NCI-H82 treated with DMSO at 0.1 percent for 48 hours (cell line): ENCODE data around the gene TSC22D4.
"Not testable (repeated sequence)": the region's sequence is repeated elsewhere in the genome, so short reads cannot be mapped to it uniquely, and the experiment has no call there.

Source experiments
- DNase-seq: peaks from one replicate; lab custom pipeline; 2025; ENCODE audit not compliant: unreplicated experiment; lab: John Stamatoyannopoulos, UW

Gene TSC22D4

GRCh38 chr7:100478958-100479660, at the start of gene TSC22D4:
Gene TSC22D4, minus strand, starts transcription at chr7:100479214. Its CDS starts 1,176 bp downstream, at chr7:100478038.
- peak; percentile 88 for DNase-seq

DNA sequence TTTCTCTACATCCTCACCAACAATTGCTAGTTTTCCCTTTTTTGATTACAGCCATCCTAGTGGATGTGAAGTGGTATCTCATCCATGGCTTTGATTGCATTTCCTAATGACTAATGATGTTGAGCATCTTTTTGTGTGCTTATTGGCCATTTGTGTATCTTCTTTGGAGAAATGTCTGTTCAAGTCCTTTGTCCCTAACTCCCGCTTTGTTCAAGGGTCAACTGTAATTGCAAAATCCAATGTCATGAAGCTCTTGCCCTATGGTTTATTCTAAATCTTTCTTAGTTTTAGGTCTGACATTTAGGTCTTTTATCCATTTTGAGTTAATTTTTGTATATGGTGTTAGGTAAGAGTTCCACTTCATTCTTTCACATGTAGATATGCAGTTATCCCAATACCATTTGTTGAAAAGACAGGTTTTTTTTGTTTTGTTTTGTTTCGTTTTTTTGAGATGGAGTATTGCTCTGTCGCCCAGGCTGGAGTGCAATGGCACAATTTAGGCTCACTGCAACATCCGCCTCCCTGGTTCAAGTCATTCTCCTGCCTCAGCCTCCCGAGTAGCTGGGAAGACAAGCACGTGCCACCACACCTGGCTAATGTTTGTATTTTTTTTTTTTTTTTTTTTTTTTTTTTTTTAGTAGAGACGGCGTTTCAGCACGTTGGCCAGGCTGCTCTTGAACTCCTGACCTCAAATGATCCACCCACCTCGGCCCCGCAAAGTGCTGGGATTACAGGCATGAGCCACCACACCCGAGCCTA, 49.3 kb upstream of the TSC22D4 start:
- DNase-seq: not testable (repeated sequence)

DNA sequence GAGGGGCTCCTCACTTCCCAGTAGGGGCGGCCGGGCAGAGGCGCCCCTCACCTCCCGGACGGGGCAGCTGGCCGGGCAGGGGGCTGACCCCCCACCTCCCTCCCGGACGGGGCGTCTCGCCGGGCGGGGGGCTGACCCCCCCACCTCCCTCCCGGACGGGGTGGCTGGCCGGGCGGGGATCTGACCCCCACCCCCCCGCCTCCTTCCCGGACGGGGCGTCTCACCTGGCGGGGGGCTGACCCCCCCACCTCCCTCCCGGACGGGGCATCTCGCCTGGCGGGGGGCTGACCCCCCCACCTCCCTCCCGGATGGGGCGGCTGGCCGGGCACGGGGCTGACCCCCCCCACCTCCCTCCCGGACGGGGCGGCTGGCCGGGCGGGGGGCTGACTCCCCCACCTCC, 44.2 kb upstream of the TSC22D4 start:
- DNase-seq: not testable (repeated sequence)

DNA sequence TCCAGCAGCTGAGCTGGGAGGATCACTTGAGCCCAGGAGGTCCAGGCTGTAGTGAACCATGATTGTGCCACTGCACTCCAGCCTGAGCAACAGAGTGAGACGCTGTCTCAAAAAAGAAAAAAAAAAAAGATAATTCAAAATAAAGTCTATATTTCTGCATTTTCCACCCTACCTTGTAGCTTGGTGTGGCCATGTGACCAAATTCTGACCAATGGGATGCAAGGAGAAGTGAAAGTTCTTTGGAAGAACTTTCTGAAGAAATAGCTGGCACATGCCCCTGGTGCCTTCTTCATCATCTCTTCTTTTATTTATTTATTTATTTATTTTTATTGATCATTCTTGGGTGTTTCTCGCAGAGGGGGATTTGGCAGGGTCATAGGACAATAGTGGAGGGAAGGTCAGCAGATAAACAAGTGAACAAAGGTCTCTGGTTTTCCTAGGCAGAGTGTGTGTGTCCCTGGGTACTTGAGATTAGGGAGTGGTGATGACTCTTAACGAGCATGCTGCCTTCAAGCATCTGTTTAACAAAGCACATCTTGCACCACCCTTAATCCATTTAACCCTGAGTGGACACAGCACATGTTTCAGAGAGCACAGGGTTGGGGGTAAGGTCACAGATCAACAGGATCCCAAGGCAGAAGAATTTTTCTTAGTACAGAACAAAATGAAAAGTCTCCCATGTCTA, 43.0 kb upstream of the TSC22D4 start:
- not testable (repeated sequence) for DNase-seq

DNA sequence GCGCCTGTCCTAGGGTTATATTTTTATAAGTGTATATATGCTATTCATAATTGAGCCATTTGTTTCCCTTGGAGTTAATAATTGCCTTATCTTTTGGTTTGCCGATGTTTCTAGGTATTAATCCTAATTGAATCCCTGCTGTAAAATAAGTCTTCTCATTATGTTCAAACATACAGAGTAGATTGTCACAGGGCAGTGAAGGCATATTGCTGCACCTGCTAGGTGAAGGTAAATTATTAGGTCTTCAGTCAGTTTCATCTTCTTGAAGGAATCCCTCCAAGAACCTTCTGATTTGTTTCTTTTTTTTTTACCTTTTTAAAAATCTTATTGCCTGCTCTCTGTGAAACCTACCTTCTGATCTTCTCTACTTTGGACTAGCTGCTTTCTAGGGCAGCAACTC, 42.1 kb upstream of the TSC22D4 start:
- no peak for DNase-seq

DNA sequence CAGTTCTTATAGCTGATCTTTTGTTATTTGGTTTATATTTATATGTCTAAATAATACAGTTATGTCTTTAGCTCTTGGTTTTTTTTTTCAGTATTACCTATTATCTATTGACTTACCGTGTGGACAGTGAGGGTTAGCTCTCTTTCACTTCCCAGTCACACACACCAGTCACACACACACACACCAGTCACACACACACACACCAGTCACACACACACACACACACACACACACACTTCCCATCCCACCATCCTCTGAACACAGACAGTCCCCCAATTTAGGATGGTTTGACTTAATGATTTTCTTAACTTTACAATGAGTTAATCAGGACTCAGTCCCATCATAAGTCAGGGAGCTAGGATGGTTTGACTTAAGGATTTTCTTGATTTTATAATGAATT, 41.1 kb upstream of the TSC22D4 start:
- DNase-seq: no peak

GRCh38 chr7:100519580-100519979, 40.6 kb upstream of the TSC22D4 start:
- no peak for DNase-seq

DNA sequence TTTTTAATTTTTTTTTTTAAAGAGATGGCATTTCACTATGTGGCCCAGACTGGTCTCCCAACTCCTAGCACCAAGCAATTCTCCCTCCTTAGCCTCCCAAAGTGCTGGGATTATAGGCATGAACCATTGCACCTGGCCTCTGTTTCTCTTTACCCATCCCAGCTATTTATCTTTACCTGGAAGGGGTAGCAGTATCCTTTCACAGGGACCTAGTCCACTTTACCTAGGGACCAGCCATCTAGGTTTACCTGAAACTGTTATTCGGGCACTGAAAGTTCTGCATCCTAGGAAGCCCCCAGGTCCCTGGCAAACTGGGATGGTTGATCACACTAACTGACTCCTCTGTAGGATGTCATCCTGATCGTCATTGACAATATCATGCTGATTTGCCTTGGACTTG, 38.3 kb upstream of the TSC22D4 start:
- no peak for DNase-seq

DNA sequence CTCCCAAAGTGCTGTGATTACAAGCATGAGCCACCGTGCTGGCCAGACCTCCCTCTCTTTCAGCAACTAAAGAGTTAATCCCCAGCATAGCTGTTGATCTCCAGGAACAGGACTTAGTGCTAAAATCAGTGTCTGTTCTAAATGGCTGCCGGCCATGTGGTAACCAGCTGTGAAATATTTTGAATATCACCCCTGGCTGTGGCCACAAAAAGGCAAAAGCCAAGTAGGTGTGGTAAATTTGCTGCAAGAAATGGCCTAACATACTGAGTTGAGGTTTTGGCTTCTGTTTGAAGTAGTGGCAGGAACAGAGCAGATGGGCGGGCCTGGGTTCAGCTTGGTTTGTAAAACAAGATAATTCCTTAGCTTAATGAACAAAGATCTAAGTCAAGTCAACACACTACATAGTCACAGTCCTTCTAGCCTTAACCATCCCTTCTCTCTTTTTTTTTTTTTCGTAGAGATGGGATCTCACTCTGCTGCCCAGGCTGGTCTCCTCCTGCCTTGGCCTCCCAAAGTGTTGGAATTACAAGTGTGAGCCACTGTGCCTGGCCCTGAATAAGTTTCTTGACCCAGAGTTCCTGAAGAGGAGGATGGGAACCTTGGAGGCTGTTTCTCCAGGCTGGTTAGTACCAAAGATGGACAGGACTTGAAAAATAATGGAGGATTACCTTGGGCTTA, 37.3 kb upstream of the TSC22D4 start:
- DNase-seq: peak; percentile 8

DNA sequence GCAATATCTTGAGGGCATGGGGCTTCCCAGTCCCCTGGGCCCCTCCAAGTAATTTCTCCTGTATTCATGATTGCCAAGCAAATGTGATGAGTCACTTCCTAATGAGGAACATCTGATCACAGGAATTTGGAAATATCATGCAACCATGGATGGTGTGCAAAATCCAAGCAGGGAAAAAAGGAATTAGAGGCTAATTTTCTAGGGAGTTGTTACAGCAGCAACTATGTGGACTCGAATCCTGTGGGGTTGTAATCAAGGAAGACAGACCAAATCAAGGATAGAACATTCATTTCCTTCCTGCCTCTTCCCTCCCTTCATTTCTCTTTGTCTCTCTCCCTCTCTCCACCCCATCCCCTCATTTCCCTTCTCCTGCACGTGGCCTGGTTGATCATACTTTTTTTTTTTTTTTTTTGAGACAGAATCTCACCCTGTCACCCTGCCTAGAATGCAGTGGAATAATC, 36.1 kb upstream of the TSC22D4 start:
- no peak for DNase-seq

DNA sequence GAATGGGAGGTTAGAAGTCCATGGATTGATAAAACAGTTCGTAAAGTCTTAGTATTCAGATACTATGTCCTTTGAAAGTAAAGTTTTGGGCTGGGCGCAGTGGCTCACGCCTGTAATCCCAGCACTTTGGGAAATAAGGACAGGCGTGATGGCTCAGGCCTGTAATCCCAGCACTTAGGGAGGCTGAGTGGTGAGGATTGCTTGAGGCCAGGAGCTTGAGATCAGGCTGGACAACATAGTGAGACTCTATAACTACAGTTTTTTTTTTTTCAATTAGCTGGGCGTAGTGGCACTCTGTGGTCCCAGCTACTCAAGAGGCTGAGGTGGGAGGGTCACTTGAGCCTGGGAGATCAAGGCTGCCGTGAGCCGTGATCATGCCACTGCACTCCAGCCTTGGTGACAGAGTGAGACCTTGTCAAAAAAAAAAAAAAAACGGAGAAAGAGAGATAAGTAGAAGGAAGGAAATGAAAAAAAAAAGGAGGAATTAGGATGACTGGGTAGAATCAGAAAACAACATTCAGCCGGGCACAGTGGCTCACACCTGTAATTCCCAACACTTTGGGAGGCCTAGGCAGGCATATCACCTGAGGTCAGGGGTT, 34.3 kb upstream of the TSC22D4 start:
- no peak for DNase-seq

DNA sequence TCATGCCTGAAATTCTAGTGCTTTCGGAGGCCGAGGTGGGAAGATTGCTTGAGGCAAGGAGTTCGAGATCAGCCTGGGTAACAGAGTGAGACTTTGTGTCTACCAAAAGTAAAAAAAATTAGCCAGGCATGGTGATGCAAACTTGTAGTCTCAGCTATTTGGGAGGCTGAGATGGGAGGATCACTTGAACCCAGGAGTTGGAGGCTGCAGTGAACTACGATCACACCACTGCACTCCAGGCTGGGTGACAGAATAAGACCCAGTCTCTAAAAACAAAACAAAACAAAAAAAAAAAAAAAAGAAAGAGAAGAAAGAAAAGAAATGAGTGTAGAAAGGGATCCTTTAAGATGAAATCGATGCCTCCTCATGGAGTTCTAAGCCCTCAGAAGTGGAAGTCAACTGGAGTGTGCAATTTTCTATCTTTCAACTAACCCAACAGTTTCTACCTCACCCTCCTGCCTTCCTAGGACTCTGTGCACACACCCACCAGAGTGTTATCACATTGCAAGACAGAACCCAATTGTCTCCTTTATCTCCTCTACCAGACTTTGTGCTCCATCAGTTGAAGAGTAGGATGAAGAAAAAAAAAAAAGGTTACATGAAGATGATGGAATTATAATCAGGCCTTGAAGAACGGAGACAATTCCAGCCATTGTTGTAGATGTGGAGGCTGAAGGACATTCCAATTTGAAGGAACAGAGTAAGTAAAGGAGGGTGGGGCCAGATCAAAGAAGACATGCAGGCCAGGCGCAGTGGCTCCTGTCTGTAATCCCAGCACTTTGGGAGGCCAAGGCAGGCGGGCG, 31.6 kb upstream of the TSC22D4 start:
- no peak for DNase-seq

DNA sequence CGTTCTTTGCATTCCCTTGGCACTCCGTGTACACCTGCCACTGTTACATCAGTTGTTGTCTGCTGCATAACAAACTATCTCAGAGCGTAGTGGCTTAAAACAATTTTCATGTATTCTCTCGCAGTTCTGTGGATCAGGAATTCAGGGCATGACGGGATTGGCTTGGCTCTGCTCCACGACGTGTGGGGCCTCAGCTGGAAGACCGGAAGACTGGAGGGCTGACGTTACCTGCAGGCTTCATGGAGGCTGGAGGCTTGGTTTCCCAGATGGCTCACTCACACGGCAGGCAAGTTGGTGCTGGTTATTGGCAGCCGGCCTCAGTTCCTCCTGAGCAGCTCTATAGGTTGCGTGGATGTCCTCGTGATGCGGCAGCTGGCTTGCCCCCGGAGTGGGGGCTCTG, 30.2 kb upstream of the TSC22D4 start:
- no peak for DNase-seq

DNA sequence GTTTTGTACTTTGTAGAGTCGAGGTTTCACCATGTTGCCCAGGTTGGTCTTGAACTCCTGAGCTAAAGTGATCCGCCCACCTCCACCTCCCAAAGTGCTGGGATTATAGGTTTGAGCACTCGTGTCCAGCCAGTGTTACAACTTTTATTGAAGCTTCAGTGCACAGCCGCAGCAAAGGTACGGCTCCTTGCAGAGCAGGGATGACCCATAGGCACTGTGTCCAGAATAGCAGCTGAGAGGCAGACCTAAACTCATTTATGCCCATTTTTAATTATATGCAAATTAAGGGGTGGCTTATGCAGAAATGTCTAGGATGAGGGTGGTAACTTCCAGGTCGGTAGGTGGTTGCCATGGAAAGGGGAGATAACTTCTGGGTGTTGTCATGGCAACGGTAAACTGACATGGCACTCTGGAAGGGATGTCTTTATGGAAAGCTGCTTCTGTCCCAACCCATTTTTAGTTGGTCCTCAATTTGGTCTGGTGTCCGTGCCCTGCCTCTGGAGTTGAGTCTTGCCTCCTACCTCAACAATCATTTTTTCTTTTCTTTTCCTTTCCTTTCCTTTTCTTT, 27.4 kb upstream of the TSC22D4 start:
- no peak for DNase-seq

GRCh38 chr7:100504887-100505611, 26.0 kb upstream of the TSC22D4 start:
- DNase-seq: no peak

DNA sequence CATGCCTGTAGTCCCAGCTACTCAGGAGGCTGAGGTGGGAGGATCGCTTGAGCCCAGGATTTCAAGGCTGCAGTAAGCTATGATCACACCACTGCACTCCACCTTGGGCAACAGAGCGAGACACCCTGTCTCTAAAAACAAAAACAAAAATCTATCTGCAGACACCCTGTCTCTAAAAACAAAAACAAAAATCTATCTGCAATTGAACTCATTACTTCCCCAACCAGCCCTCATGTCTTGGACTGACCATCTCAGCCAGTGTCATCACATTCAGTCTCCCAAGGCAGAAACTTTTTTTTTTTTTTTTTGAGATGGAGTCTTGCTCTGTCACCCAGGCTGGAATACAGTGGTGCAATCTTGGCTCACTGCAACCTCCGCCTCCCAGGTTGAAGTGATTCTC, 25.0 kb upstream of the TSC22D4 start:
- DNase-seq: not testable (repeated sequence)

DNA sequence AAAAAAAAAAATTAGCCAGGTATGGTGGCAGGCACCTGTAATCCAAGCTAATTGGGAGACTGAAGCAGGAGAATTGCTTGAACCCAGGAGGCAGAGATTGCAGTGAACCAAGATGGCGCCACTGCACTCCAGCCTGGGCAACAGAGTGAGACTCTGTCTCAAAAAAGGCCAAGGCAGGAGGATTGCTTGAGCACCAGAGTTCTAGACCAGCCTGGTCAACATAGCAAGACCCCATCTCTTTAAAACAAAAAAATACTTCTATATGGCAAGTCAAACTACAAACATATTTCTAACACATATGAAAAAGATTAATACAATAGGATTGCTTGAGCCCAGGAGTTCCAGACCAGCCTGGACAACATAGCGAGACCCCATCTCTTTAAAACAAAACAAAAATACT, 21.7 kb upstream of the TSC22D4 start:
- not testable (repeated sequence) for DNase-seq

DNA sequence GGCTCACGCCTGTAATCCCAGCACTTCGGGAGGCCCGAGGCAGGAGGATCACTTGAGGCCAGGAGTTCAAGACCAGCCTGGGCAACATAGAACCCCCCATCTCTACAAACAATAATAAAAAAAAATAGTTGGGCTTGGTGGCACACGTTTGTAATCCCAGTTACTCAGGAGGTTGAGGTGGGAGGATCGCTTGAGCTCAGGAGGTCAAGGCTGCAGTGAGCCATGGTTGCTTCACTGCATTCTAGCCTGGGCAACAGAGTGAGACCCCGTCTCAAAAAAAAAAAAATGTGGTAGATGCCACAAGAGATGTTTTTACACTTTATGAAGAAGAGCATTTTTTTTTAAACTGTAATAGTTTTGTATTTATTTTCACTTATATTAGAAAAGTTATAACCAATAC, 17.5 kb upstream of the TSC22D4 start:
- DNase-seq: no peak
